ENCODE measurements around the gene NCAM1. TPM values are rescaled to one million over a fixed set of nuclear protein-coding genes. Genes with fewer than 3 reads are reported as not detected.

The NCAM1 gene
- total and polyA plus RNA-seq, 4 experiments from 2014 or later, result 0.39 TPM; not detected in 3

- H3K27ac ChIP-seq (ENCODE audit: low read depth, low read length), result no peak overlapping the region
- no peak overlapping the region for H3K4me3 ChIP-seq (ENCODE audit: low read length in 2 of 2)
- ChIA-PET CTCF (ENCODE audit: partially characterized antibody) (no interaction called here), POLR2A (ENCODE audit: partially characterized antibody) (no interaction called here)
- no peaks in the 10 kb centered on the region for H3K36me3 Mint-ChIP-seq
- no peaks in the 10 kb centered on the region for H3K4me1 ChIP-seq (ENCODE audit: insufficient read depth, low read length)
- intact Hi-C loops (cut with micrococcal nuclease), result no loop called here
- H3K4me3 Mint-ChIP-seq, result no peak overlapping the region
- H3K9me3 ChIP-seq (ENCODE audit: control insufficient read depth in 1 of 2, low read length in 2 of 2), result no peaks in the 10 kb centered on the region
- H3K36me3 ChIP-seq (ENCODE audit: insufficient read depth, low read length), result no peaks in the 10 kb centered on the region
- H3K27me3 Mint-ChIP-seq, result peaks cover 0 to 2% of the 10 kb centered on the region in 2 donors
- no peaks in the 10 kb centered on the region for H3K4me1 Mint-ChIP-seq
- H3K27me3 ChIP-seq (ENCODE audit: insufficient read depth, low read length), result no peaks in the 10 kb centered on the region
- no peak overlapping the region for H3K27ac Mint-ChIP-seq
- H3K9me3 Mint-ChIP-seq, result peaks cover 0 to 6% (median 0%) of the 10 kb centered on the region in 8 donors
- DNase-seq, result no peak
Observed at GRCh38 chr11:112932593-112932992, 28.6 kb upstream of the NCAM1 start.

GRCh38 chr11:112933970-112934369 lies 27.2 kb upstream of the NCAM1 start:
- Mint-ChIP-seq H3K36me3 (no peaks in the 10 kb centered on the region), H3K4me3 (no peak overlapping the region), H3K27me3 (peaks cover 4 to 5% of the 10 kb centered on the region in 2 donors), H3K9me3 (peaks cover 0 to 6% (median 0%) of the 10 kb centered on the region in 8 donors), H3K4me1 (no peaks in the 10 kb centered on the region), H3K27ac (no peak overlapping the region)
- Histone ChIP-seq H3K27me3 (ENCODE audit: insufficient read depth, low read length) (no peaks in the 10 kb centered on the region), H3K27ac (ENCODE audit: low read depth, low read length) (no peak overlapping the region), H3K4me3 (ENCODE audit: low read length in 2 of 2) (no peak overlapping the region), H3K36me3 (ENCODE audit: insufficient read depth, low read length) (no peaks in the 10 kb centered on the region), H3K4me1 (ENCODE audit: insufficient read depth, low read length) (no peaks in the 10 kb centered on the region), H3K9me3 (ENCODE audit: control insufficient read depth in 1 of 2, low read length in 2 of 2) (no peaks in the 10 kb centered on the region)
- intact Hi-C loops (cut with micrococcal nuclease), result no loop called here
- ChIA-PET CTCF (ENCODE audit: partially characterized antibody) (no interaction called here), POLR2A (ENCODE audit: partially characterized antibody) (no interaction called here)
- no peak for DNase-seq

- Mint-ChIP-seq H3K4me1 (no peaks in the 10 kb centered on the region), H3K4me3 (no peak overlapping the region), H3K9me3 (no peaks in the 10 kb centered on the region), H3K27ac (no peak overlapping the region), H3K36me3 (no peaks in the 10 kb centered on the region), H3K27me3 (peaks cover 7 to 9% of the 10 kb centered on the region in 2 donors)
- Histone ChIP-seq H3K27ac (ENCODE audit: low read depth, low read length) (no peak overlapping the region), H3K9me3 (ENCODE audit: control insufficient read depth in 1 of 2, low read length in 2 of 2) (no peaks in the 10 kb centered on the region), H3K27me3 (ENCODE audit: insufficient read depth, low read length) (no peaks in the 10 kb centered on the region), H3K36me3 (ENCODE audit: insufficient read depth, low read length) (no peaks in the 10 kb centered on the region), H3K4me1 (ENCODE audit: insufficient read depth, low read length) (no peaks in the 10 kb centered on the region), H3K4me3 (ENCODE audit: low read length in 2 of 2) (no peak overlapping the region)
- intact Hi-C loops (cut with micrococcal nuclease), result no loop called here
- no peak for DNase-seq
- ChIA-PET CTCF (ENCODE audit: partially characterized antibody) (no interaction called here), POLR2A (ENCODE audit: partially characterized antibody) (no interaction called here)
Observed at GRCh38 chr11:112941104-112941503, 20.1 kb upstream of the NCAM1 start.

GRCh38 chr11:112942966-112943643 lies 18.1 kb upstream of the NCAM1 start:
- no peak overlapping the region for H3K27ac ChIP-seq (ENCODE audit: low read depth, low read length)
- no peak overlapping the region for H3K4me3 ChIP-seq (ENCODE audit: low read length in 2 of 2)
- H3K36me3 Mint-ChIP-seq, result no peaks in the 10 kb centered on the region
- peaks cover 9 to 10% of the 10 kb centered on the region in 2 donors for H3K27me3 Mint-ChIP-seq
- intact Hi-C loops (cut with micrococcal nuclease), result no loop called here
- H3K27me3 ChIP-seq (ENCODE audit: insufficient read depth, low read length), result no peaks in the 10 kb centered on the region
- DNase-seq, result no peak
- peaks cover 0 to 2% (median 0%) of the 10 kb centered on the region in 8 donors for H3K9me3 Mint-ChIP-seq
- CTCF ChIA-PET (ENCODE audit: partially characterized antibody), result no interaction called here
- no peaks in the 10 kb centered on the region for H3K9me3 ChIP-seq (ENCODE audit: control insufficient read depth in 1 of 2, low read length in 2 of 2)
- H3K4me3 Mint-ChIP-seq, result no peak overlapping the region
- H3K4me1 Mint-ChIP-seq, result no peaks in the 10 kb centered on the region
- H3K27ac Mint-ChIP-seq, result no peak overlapping the region
- POLR2A ChIA-PET (ENCODE audit: partially characterized antibody), result no interaction called here
- no peaks in the 10 kb centered on the region for H3K36me3 ChIP-seq (ENCODE audit: insufficient read depth, low read length)
- no peaks in the 10 kb centered on the region for H3K4me1 ChIP-seq (ENCODE audit: insufficient read depth, low read length)

GRCh38 chr11:112946866-112947265 lies 14.4 kb upstream of the NCAM1 start:
- DNase-seq, result no peak
- CTCF ChIA-PET (ENCODE audit: partially characterized antibody), result no interaction called here
- Mint-ChIP-seq H3K27ac (no peak overlapping the region), H3K4me1 (no peaks in the 10 kb centered on the region), H3K36me3 (no peaks in the 10 kb centered on the region), H3K9me3 (peaks cover 0 to 2% (median 0%) of the 10 kb centered on the region in 8 donors), H3K4me3 (no peak overlapping the region), H3K27me3 (peaks cover 6 to 14% of the 10 kb centered on the region in 2 donors)
- H3K4me3 ChIP-seq (ENCODE audit: low read length in 2 of 2), result no peak overlapping the region
- H3K9me3 ChIP-seq (ENCODE audit: control insufficient read depth in 1 of 2, low read length in 2 of 2), result no peaks in the 10 kb centered on the region
- intact Hi-C loops (cut with micrococcal nuclease), result no loop called here
- H3K27me3 ChIP-seq (ENCODE audit: insufficient read depth, low read length), result no peaks in the 10 kb centered on the region
- H3K4me1 ChIP-seq (ENCODE audit: insufficient read depth, low read length), result no peaks in the 10 kb centered on the region
- no peak overlapping the region for H3K27ac ChIP-seq (ENCODE audit: low read depth, low read length)
- no peaks in the 10 kb centered on the region for H3K36me3 ChIP-seq (ENCODE audit: insufficient read depth, low read length)
- POLR2A ChIA-PET (ENCODE audit: partially characterized antibody), result no interaction called here

- Histone ChIP-seq H3K36me3 (ENCODE audit: insufficient read depth, low read length) (no peaks in the 10 kb centered on the region), H3K27ac (ENCODE audit: low read depth, low read length) (no peak overlapping the region), H3K27me3 (ENCODE audit: insufficient read depth, low read length) (no peaks in the 10 kb centered on the region), H3K4me3 (ENCODE audit: low read length in 2 of 2) (no peak overlapping the region), H3K4me1 (ENCODE audit: insufficient read depth, low read length) (no peaks in the 10 kb centered on the region), H3K9me3 (ENCODE audit: control insufficient read depth in 1 of 2, low read length in 2 of 2) (no peaks in the 10 kb centered on the region)
- POLR2A ChIA-PET (ENCODE audit: partially characterized antibody), result no interaction called here
- intact Hi-C loops (cut with micrococcal nuclease), result no loop called here
- Mint-ChIP-seq H3K9me3 (peaks cover 0 to 11% (median 0%) of the 10 kb centered on the region in 8 donors), H3K27me3 (peaks cover 15 to 16% of the 10 kb centered on the region in 2 donors), H3K36me3 (no peaks in the 10 kb centered on the region), H3K4me3 (no peak overlapping the region), H3K4me1 (no peaks in the 10 kb centered on the region), H3K27ac (no peak overlapping the region)
- DNase-seq, result no peak
- CTCF ChIA-PET (ENCODE audit: partially characterized antibody), result no interaction called here
Observed at GRCh38 chr11:112949781-112950575, 11.2 kb upstream of the NCAM1 start.

GRCh38 chr11:112958670-112959069 lies 2.5 kb upstream of the NCAM1 start:
- Mint-ChIP-seq H3K27ac (no peak overlapping the region), H3K4me1 (peaks cover 7 to 17% (median 11%) of the 10 kb centered on the region in 4 donors), H3K4me3 (peak overlapping the region in 2 of 8 donors; percentile 22 to 41), H3K36me3 (peaks cover 0 to 2% of the 10 kb centered on the region in 2 donors), H3K27me3 (peaks cover 37 to 39% of the 10 kb centered on the region in 2 donors), H3K9me3 (peaks cover 0 to 6% (median under 1%) of the 10 kb centered on the region in 8 donors)
- intact Hi-C loops (cut with micrococcal nuclease), result no loop called here
- ChIA-PET CTCF (ENCODE audit: partially characterized antibody) (no interaction called here), POLR2A (ENCODE audit: partially characterized antibody) (interaction anchor here (1.0 kb wide), 1 partner anchor 10 kb away, joined by 3 read pairs; no protein-coding TSS in a partner anchor)
- H3K27ac ChIP-seq (ENCODE audit: low read depth, low read length), result no peak overlapping the region
- no peaks in the 10 kb centered on the region for H3K36me3 ChIP-seq (ENCODE audit: insufficient read depth, low read length)
- H3K27me3 ChIP-seq (ENCODE audit: insufficient read depth, low read length), result peaks cover 17% of the 10 kb centered on the region
- H3K4me3 ChIP-seq (ENCODE audit: low read length in 2 of 2), result no peak overlapping the region
- peaks cover 10% of the 10 kb centered on the region for H3K4me1 ChIP-seq (ENCODE audit: insufficient read depth, low read length)
- DNase-seq, result no peak
- H3K9me3 ChIP-seq (ENCODE audit: control insufficient read depth in 1 of 2, low read length in 2 of 2), result no peaks in the 10 kb centered on the region

All from CD4-positive, alpha-beta memory T cell (primary cell).